Tibial artery (tissue), 4 donors: ENCODE measurements around the gene LEMD2.
A peak's percentile ranks its signal among the peaks of the same experiment; 100 is the strongest.

Source experiments
- DNase-seq, 2 donors: peaks; one replicate each; pipeline ENCODE4 v3.0.0-alpha.2; 2019
- H3K27ac ChIP-seq, 2 donors: fragments of 200-600 bp; sonication (generic) in 1 of 2; 1 replicate in 1 of 2; 2 replicates in 1 of 2; pipeline ENCODE4 v1.5.1; 2018 to 2019; ENCODE audit warnings: mild to moderate bottlenecking in 1 of 2
- H3K27me3 ChIP-seq, 2 donors: fragments of 200-600 bp; sonication (generic) in 1 of 2; one replicate each; pipeline versions ENCODE4 v1.5.1 to v1.6.0; 2016 to 2019
- H3K36me3 ChIP-seq, 3 donors: fragments of 200-600 bp; sonication (generic) in 2 of 3; one replicate each; pipeline ENCODE4 v1.5.1; 2016 to 2019; ENCODE audit warnings: mild to moderate bottlenecking in 2 of 3
- H3K4me1 ChIP-seq, 4 donors: fragments of 200-600 bp; sonication (generic) in 2 of 4; 1 replicate in 3 of 4; 2 replicates in 1 of 4; pipeline ENCODE4 v1.5.1; 2016 to 2019
- H3K4me3 ChIP-seq, 2 donors: fragments of 200-600 bp; sonication (generic) in 1 of 2; 1 replicate in 1 of 2; 2 replicates in 1 of 2; pipeline ENCODE4 v1.5.1; 2018 to 2019; ENCODE audit warnings: mild to moderate bottlenecking in 2 of 2
- H3K9me3 ChIP-seq, 3 donors: fragments of 200-600 bp; sonication (generic) in 1 of 3; one replicate each; pipeline ENCODE4 v1.5.1; 2016 to 2019
- intact Hi-C: fragments of 100-400 bp; cut with DNase I; formaldehyde crosslinking; loops from one replicate; pipeline ENCODE4 v1.15.0; 2023; ENCODE audit warnings: low total_unique reads
- TF ChIP-seq, protein P1 (sequence below), 2 experiments: fragments of 200-600 bp in 1 of 2; fragments of 450-650 bp in 1 of 2; IDR thresholded peaks; one replicate each; pipeline ENCODE4 v1.5.1; 2017 to 2019; ENCODE audit warnings: antibody characterized with exemption in 2 of 2, mild to moderate bottlenecking in 1 of 2, moderate library complexity in 1 of 2

The LEMD2 gene

GRCh38 chr6:33776186-33776585, 12.7 kb downstream of the LEMD2 start:
- DNase-seq = no peak
- Histone ChIP-seq H3K27me3 (no peaks in the 10 kb centered on the region), H3K27ac (no peak overlapping the region), H3K36me3 (peaks cover 81 to 92% (median 91%) of the 10 kb centered on the region in 3 donors), H3K9me3 (no peaks in the 10 kb centered on the region), H3K4me3 (no peak overlapping the region), H3K4me1 (peaks cover 0 to 24% (median 21%) of the 10 kb centered on the region in 4 donors)
- TF ChIP-seq, protein P1, sequence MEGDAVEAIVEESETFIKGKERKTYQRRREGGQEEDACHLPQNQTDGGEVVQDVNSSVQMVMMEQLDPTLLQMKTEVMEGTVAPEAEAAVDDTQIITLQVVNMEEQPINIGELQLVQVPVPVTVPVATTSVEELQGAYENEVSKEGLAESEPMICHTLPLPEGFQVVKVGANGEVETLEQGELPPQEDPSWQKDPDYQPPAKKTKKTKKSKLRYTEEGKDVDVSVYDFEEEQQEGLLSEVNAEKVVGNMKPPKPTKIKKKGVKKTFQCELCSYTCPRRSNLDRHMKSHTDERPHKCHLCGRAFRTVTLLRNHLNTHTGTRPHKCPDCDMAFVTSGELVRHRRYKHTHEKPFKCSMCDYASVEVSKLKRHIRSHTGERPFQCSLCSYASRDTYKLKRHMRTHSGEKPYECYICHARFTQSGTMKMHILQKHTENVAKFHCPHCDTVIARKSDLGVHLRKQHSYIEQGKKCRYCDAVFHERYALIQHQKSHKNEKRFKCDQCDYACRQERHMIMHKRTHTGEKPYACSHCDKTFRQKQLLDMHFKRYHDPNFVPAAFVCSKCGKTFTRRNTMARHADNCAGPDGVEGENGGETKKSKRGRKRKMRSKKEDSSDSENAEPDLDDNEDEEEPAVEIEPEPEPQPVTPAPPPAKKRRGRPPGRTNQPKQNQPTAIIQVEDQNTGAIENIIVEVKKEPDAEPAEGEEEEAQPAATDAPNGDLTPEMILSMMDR (IDR thresholded peaks at IDR 0.05) = no peak
- intact Hi-C loops = no loop called here

- peaks cover 67 to 78% (median 77%) of the 10 kb centered on the region in 3 donors for H3K36me3 ChIP-seq
- TF ChIP-seq, protein P1 (IDR thresholded peaks at IDR 0.05) = no peak
- intact Hi-C loops = loop anchor here (5.0 kb wide), 1 partner anchor 378 kb away; no protein-coding TSS in a partner anchor
- H3K4me3 ChIP-seq = no peak overlapping the region
- H3K27me3 ChIP-seq = no peaks in the 10 kb centered on the region
- H3K9me3 ChIP-seq = no peaks in the 10 kb centered on the region
- DNase-seq = no peak
- peaks cover 0 to 39% (median 33%) of the 10 kb centered on the region in 4 donors for H3K4me1 ChIP-seq
- no peak overlapping the region for H3K27ac ChIP-seq
Observed at GRCh38 chr6:33774774-33775173, 14.2 kb downstream of the LEMD2 start.

DNA sequence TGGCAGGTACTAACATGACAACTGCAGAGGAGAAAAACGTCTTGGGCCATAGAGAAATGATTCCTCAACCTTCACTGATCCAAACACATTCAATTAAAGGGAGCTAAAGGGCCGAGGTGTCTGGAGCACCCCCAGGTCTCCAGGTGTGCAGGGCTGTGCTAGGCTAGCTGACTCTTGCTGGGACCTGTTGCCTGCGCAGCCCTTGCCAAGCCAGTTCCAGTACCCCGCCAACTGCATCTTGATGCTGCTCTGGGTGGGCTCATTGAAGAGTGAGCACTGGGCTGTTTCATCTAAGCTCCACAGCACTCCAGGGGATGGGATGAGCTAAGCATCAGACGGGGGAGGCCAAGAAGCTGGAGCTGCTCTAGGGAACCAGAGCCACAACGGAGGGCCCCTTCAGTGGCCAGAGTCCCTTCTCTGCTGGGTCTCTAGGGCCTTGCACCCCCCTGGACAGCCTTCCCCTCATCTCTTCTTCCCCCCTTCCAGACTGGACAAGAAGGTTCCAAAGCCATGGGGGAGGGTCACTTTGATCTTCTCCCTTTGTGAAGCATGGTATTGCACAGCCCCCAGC, 15.9 kb downstream of the LEMD2 start:
- Histone ChIP-seq H3K9me3 (no peaks in the 10 kb centered on the region), H3K36me3 (peaks cover 49 to 60% (median 59%) of the 10 kb centered on the region in 3 donors), H3K27me3 (no peaks in the 10 kb centered on the region), H3K27ac (peak overlapping the region in 1 of 2 donors; percentile 76), H3K4me1 (peaks cover 0 to 52% (median 40%) of the 10 kb centered on the region in 4 donors), H3K4me3 (no peak overlapping the region)
- intact Hi-C loops = loop anchor here (5.0 kb wide), 1 partner anchor 379 kb away; no protein-coding TSS in a partner anchor
- DNase-seq = no peak
- TF ChIP-seq, protein P1 (IDR thresholded peaks at IDR 0.05) = no peak

GRCh38 chr6:33772082-33772830, 16.7 kb downstream of the LEMD2 start:
- Histone ChIP-seq H3K27ac (peak overlapping the region; percentile 69 to 76), H3K4me3 (peak overlapping the region; percentile 3 to 31), H3K36me3 (peaks cover 41 to 52% (median 52%) of the 10 kb centered on the region in 3 donors), H3K27me3 (no peaks in the 10 kb centered on the region), H3K9me3 (no peaks in the 10 kb centered on the region), H3K4me1 (peaks cover 0 to 52% (median 40%) of the 10 kb centered on the region in 4 donors)
- DNase-seq = no peak
- intact Hi-C loops = loop anchor here (5.0 kb wide), 1 partner anchor 380 kb away; no protein-coding TSS in a partner anchor
- TF ChIP-seq, protein P1 (IDR thresholded peaks at IDR 0.05) = no peak

DNA sequence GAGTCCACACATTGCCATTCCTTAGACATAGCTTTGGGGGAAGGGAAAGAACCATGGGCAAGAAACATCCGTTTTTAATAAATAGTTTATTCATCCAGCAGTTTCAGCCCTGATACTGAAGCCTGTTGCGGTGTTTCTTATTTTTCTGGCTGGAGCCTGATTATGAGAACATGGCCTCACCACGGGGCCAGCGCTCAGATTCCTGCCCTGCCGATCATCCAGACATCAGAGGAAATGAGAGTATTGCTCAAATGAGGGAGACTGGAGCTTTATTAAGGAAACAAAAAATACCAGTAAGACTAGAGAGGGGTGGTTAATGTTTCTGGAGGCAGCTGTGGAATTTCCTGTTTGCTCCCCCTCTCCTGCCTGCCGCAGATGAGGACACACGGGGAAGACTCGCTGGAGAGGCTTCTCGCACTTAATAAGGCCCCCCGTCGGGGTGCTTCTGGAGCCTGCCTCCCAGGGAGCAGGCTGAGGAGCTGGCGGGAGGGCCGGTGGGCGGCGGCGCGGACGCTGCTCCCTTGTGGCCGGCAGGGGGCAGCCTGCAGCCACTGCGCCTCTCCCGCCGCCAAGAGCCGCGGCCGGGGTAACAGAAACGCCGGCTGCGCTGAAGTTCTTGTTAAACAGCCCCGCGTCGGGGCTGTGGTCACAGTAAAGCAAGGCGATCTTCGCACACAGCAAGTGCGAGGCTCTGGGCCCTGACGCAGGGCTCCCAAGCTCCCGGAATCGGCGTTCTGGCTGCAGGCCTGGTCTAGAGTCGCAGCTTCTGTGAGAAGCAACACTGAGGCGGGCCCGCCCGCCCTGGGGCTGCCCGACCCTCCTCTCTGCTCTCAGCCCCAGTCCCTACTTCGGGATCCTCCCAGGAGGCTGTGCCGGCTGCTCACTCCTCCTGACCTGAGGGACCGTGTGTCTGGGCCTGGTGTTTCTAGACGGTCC, 17.5 kb downstream of the LEMD2 start:
- TF ChIP-seq, protein P1 (IDR thresholded peaks at IDR 0.05) = peak; percentile 92 to 98
- peak; percentile 70 to 86 for DNase-seq
- peaks cover 33 to 44% (median 43%) of the 10 kb centered on the region in 3 donors for H3K36me3 ChIP-seq
- H3K9me3 ChIP-seq = no peaks in the 10 kb centered on the region
- H3K27ac ChIP-seq = peak overlapping the region; percentile 69 to 76
- intact Hi-C loops = loop anchor here (5.0 kb wide), 1 partner anchor 381 kb away; no protein-coding TSS in a partner anchor
- H3K4me3 ChIP-seq = peak overlapping the region; percentile 3 to 31
- peaks cover 0 to 52% (median 40%) of the 10 kb centered on the region in 4 donors for H3K4me1 ChIP-seq
- no peaks in the 10 kb centered on the region for H3K27me3 ChIP-seq
